CD4-positive, alpha-beta T cell treated with Interleukin-21 for 1 hour (primary cell): ENCODE results near the gene TNFRSF25.

Experiments used
- DNase-seq: peaks from one replicate; pipeline ENCODE4 v3.0.0-alpha.2; 2020

The TNFRSF25 gene

GRCh38 chr1:6486433-6487011 is 20.5 kb upstream of the TNFRSF25 start:
- peak; percentile 84 for DNase-seq

GRCh38 chr1:6485168-6486101 is 19.5 kb upstream of the TNFRSF25 start:
- DNase-seq: no peak

- no peak for DNase-seq
These were observed 18.8 kb upstream of the TNFRSF25 start for GRCh38 chr1:6484826-6485167.

GRCh38 chr1:6483761-6484117 is 17.8 kb upstream of the TNFRSF25 start:
- no peak for DNase-seq

GRCh38 chr1:6483017-6483760 is 17.2 kb upstream of the TNFRSF25 start:
- DNase-seq: no peak

- DNase-seq: no peak
These were observed 15.8 kb upstream of the TNFRSF25 start for GRCh38 chr1:6481820-6482219.

GRCh38 chr1:6477039-6477820 is 11.3 kb upstream of the TNFRSF25 start:
- no peak for DNase-seq

GRCh38 chr1:6476483-6476882 is 10.5 kb upstream of the TNFRSF25 start:
- DNase-seq: no peak

GRCh38 chr1:6475381-6476133 is 9.6 kb upstream of the TNFRSF25 start:
- DNase-seq: peak; percentile 84

- no peak for DNase-seq
These were observed 8.9 kb upstream of the TNFRSF25 start for GRCh38 chr1:6474815-6475282.

- DNase-seq: no peak
These were observed 8.2 kb upstream of the TNFRSF25 start for GRCh38 chr1:6473974-6474814.

GRCh38 chr1:6473156-6473555 is 7.2 kb upstream of the TNFRSF25 start:
- no peak for DNase-seq

GRCh38 chr1:6472391-6472790 is 6.4 kb upstream of the TNFRSF25 start:
- no peak for DNase-seq

- no peak for DNase-seq
These were observed 6.0 kb upstream of the TNFRSF25 start for GRCh38 chr1:6471970-6472368.

- peak; percentile 52 for DNase-seq
These were observed 5.4 kb upstream of the TNFRSF25 start for GRCh38 chr1:6471086-6471969.

GRCh38 chr1:6470132-6471085 is 4.4 kb upstream of the TNFRSF25 start:
- no peak for DNase-seq

GRCh38 chr1:6468729-6469461 is 2.9 kb upstream of the TNFRSF25 start:
- DNase-seq: no peak
